ENCODE data around the gene TCOF1.
A peak's percentile ranks its signal among the peaks of the same experiment; 100 is the strongest.

Gene TCOF1

DNA sequence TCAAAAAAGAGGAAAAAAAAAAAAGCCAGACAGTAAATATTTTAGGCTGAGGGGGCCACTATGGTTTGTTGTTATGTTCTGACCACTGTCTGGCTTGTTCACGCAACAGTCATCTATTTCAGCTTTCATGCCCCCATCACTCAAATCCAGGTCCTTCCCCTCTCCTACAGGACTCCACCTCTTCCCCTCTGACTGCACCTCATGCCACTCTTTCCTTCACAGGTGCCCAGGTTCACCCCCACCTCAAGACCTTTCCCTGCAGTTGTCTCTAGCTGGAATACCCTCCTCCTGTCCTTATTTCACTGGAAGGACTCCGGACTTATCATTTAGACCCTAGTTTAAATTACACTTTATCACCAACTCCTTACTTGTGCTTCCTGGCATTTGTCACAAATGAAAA, 88.6 kb downstream of the TCOF1 start:
- H2AFZ ChIP-seq (ENCODE audit: low read depth), result no peak overlapping the region
- no peak overlapping the region for H3K4me2 ChIP-seq
- H3K4me3 ChIP-seq (IDR thresholded peaks at IDR 0.05; ENCODE audit: insufficient read depth, low read depth, low read length), result no peak overlapping the region
- no peaks in the 10 kb centered on the region for H4K20me1 ChIP-seq (ENCODE audit: insufficient read depth)
- no peak overlapping the region for H3K9ac ChIP-seq
- TF ChIP-seq, protein P1, sequence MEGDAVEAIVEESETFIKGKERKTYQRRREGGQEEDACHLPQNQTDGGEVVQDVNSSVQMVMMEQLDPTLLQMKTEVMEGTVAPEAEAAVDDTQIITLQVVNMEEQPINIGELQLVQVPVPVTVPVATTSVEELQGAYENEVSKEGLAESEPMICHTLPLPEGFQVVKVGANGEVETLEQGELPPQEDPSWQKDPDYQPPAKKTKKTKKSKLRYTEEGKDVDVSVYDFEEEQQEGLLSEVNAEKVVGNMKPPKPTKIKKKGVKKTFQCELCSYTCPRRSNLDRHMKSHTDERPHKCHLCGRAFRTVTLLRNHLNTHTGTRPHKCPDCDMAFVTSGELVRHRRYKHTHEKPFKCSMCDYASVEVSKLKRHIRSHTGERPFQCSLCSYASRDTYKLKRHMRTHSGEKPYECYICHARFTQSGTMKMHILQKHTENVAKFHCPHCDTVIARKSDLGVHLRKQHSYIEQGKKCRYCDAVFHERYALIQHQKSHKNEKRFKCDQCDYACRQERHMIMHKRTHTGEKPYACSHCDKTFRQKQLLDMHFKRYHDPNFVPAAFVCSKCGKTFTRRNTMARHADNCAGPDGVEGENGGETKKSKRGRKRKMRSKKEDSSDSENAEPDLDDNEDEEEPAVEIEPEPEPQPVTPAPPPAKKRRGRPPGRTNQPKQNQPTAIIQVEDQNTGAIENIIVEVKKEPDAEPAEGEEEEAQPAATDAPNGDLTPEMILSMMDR (conservative IDR thresholded peaks at IDR 0.05; ENCODE audit: low read depth, low read length), result no peak
- H3K27me3 ChIP-seq (ENCODE audit: insufficient read depth, low read depth), result no peaks in the 10 kb centered on the region
- H3K27ac ChIP-seq, result no peak overlapping the region
- H3K4me1 ChIP-seq (ENCODE audit: low read depth, poor library complexity, severe bottlenecking), result peaks cover 17% of the 10 kb centered on the region
- H3K36me3 ChIP-seq (ENCODE audit: insufficient read depth), result peaks cover 23% of the 10 kb centered on the region; the same call in 1 of the 2 replicates
- H3K79me2 ChIP-seq (ENCODE audit: insufficient read depth, low read depth), result peaks cover 34% of the 10 kb centered on the region

DNA sequence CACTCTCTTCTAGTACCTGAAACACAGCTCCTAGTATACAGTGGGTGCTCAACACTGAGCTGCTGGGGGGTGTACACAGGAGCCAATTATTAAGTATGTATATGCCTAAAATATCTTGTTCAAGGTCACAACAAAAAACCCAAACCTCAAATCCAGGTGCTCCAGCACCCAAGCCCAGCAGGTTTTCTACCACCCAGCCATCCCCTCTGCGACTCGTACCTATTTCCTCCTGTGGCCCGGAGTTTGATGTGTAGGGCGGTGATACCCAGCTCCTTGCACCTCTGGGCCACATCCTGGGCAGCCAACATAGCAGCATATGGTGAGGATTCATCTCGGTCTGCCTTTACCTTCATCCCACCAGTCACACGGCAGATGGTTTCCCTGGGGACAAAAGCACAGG, 89.1 kb downstream of the TCOF1 start:
- Histone ChIP-seq H2AFZ (ENCODE audit: low read depth) (no peak overlapping the region), H3K27ac (no peak overlapping the region), H3K4me3 (IDR thresholded peaks at IDR 0.05; ENCODE audit: insufficient read depth, low read depth, low read length) (no peak overlapping the region), H4K20me1 (ENCODE audit: insufficient read depth) (no peaks in the 10 kb centered on the region), H3K79me2 (ENCODE audit: insufficient read depth, low read depth) (peaks cover 34% of the 10 kb centered on the region), H3K4me2 (no peak overlapping the region), H3K4me1 (ENCODE audit: low read depth, poor library complexity, severe bottlenecking) (peaks cover 17% of the 10 kb centered on the region), H3K36me3 (ENCODE audit: insufficient read depth) (peaks cover 23% of the 10 kb centered on the region; the same call in 1 of the 2 replicates), H3K9ac (no peak overlapping the region), H3K27me3 (ENCODE audit: insufficient read depth, low read depth) (no peaks in the 10 kb centered on the region)
- TF ChIP-seq, protein P1 (conservative IDR thresholded peaks at IDR 0.05; ENCODE audit: low read depth, low read length), result no peak

DNA sequence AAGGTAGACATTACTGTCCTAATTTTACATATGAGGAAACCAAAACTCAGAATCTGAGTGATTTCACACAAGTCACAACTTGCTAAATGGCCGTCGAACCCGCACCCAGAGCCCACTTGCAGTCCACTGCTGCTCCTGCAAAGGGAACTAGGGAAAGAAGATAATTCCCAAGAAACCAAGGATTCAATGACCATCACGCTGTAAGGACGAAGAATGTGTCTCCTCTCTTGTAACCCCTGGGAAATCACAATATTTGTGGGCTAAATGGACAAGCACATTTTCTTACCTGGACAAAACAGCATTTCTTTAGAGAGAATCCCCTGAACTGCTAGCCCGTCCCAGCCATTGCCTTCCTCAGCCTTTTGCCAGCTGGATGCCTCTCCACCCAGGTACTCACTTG, 89.7 kb downstream of the TCOF1 start:
- H3K4me3 ChIP-seq (IDR thresholded peaks at IDR 0.05; ENCODE audit: insufficient read depth, low read depth, low read length), result no peak overlapping the region
- peaks cover 34% of the 10 kb centered on the region for H3K79me2 ChIP-seq (ENCODE audit: insufficient read depth, low read depth)
- no peak overlapping the region for H2AFZ ChIP-seq (ENCODE audit: low read depth)
- H3K27ac ChIP-seq, result no peak overlapping the region
- H3K9ac ChIP-seq, result no peak overlapping the region
- no peaks in the 10 kb centered on the region for H4K20me1 ChIP-seq (ENCODE audit: insufficient read depth)
- peaks cover 23% of the 10 kb centered on the region; the same call in 1 of the 2 replicates for H3K36me3 ChIP-seq (ENCODE audit: insufficient read depth)
- peak overlapping the region; percentile 97; the same call in 1 of the 2 replicates for H3K4me2 ChIP-seq
- no peaks in the 10 kb centered on the region for H3K27me3 ChIP-seq (ENCODE audit: insufficient read depth, low read depth)
- peaks cover 17% of the 10 kb centered on the region for H3K4me1 ChIP-seq (ENCODE audit: low read depth, poor library complexity, severe bottlenecking)
- TF ChIP-seq, protein P1 (conservative IDR thresholded peaks at IDR 0.05; ENCODE audit: low read depth, low read length), result no peak

DNA sequence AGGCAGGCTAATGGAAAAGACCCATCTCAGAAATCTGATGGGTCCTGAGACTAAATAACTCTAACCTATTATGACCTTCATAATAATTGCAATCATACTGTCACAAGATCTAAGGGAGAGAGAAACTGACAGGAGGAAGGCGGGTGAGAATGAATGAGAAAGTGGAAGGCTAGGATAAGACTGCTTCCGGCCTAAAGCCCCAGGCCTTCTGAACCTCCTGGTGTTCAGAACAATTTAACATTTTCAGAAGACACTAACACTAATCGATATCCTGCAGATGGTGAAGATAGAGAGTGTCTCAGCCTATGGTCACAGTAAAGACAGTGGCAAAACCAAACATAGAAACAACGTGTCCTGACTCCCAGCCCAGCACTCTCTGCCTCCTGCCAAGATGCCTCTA, 90.8 kb downstream of the TCOF1 start:
- Histone ChIP-seq H3K4me2 (peak overlapping the region; percentile 97), H3K9ac (peak overlapping the region; percentile 95), H3K27ac (peak overlapping the region; percentile 73; the same call in 1 of the 2 replicates), H3K4me1 (ENCODE audit: low read depth, poor library complexity, severe bottlenecking) (peaks cover 17% of the 10 kb centered on the region), H3K79me2 (ENCODE audit: insufficient read depth, low read depth) (peaks cover 34% of the 10 kb centered on the region), H4K20me1 (ENCODE audit: insufficient read depth) (no peaks in the 10 kb centered on the region), H3K27me3 (ENCODE audit: insufficient read depth, low read depth) (no peaks in the 10 kb centered on the region), H3K36me3 (ENCODE audit: insufficient read depth) (peaks cover 23% of the 10 kb centered on the region; the same call in 1 of the 2 replicates), H3K4me3 (IDR thresholded peaks at IDR 0.05; ENCODE audit: insufficient read depth, low read depth, low read length) (no peak overlapping the region), H2AFZ (ENCODE audit: low read depth) (no peak overlapping the region)
- TF ChIP-seq, protein P1 (conservative IDR thresholded peaks at IDR 0.05; ENCODE audit: low read depth, low read length), result no peak

Data from KMS-11 (cell line).